NB4 (cell line): ENCODE measurements around the gene MTURN.

ENCODE experiments used
- DNase-seq: peaks from one replicate; pipeline ENCODE4 v3.0.0; 2010; ENCODE audit warnings: low read depth
- H3K4me3 ChIP-seq: one replicate; pipeline ENCODE4 v1.5.1; 2011; ENCODE audit warnings: mild to moderate bottlenecking, low read depth, low read length, moderate library complexity
- MAX ChIP-seq: IDR thresholded peaks from 2 replicates; pipeline ENCODE4 v1.6.1; 2011; ENCODE audit warnings: low read depth, low read length
- MYC ChIP-seq: IDR thresholded peaks from 2 replicates; pipeline ENCODE4 v1.6.1; 2011; ENCODE audit warnings: low read depth, low read length
- POLR2A ChIP-seq: IDR thresholded peaks from 2 replicates; pipeline ENCODE4 v1.6.1; 2011; ENCODE audit warnings: mild to moderate bottlenecking; ENCODE audit not compliant: insufficient read length; ENCODE audit errors: extremely low read depth
- TF ChIP-seq, protein P1 (sequence below): IDR thresholded peaks from one replicate; pipeline ENCODE4 v1.5.1; 2012; ENCODE audit warnings: low read depth, low read length

Gene MTURN

GRCh38 chr7:30177186-30177585 lies 42.4 kb downstream of the MTURN start:
- TF ChIP-seq POLR2A (no peak), MAX (no peak), MYC (no peak)
- TF ChIP-seq, protein P1, sequence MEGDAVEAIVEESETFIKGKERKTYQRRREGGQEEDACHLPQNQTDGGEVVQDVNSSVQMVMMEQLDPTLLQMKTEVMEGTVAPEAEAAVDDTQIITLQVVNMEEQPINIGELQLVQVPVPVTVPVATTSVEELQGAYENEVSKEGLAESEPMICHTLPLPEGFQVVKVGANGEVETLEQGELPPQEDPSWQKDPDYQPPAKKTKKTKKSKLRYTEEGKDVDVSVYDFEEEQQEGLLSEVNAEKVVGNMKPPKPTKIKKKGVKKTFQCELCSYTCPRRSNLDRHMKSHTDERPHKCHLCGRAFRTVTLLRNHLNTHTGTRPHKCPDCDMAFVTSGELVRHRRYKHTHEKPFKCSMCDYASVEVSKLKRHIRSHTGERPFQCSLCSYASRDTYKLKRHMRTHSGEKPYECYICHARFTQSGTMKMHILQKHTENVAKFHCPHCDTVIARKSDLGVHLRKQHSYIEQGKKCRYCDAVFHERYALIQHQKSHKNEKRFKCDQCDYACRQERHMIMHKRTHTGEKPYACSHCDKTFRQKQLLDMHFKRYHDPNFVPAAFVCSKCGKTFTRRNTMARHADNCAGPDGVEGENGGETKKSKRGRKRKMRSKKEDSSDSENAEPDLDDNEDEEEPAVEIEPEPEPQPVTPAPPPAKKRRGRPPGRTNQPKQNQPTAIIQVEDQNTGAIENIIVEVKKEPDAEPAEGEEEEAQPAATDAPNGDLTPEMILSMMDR: no peak
- no peak overlapping the region for H3K4me3 ChIP-seq
- no peak for DNase-seq

GRCh38 chr7:30177965-30178364 lies 43.2 kb downstream of the MTURN start:
- no peak overlapping the region for H3K4me3 ChIP-seq
- DNase-seq: no peak
- no peak for TF ChIP-seq POLR2A
- TF ChIP-seq MYC: no peak
- TF ChIP-seq MAX: no peak
- TF ChIP-seq, protein P1: no peak

DNA sequence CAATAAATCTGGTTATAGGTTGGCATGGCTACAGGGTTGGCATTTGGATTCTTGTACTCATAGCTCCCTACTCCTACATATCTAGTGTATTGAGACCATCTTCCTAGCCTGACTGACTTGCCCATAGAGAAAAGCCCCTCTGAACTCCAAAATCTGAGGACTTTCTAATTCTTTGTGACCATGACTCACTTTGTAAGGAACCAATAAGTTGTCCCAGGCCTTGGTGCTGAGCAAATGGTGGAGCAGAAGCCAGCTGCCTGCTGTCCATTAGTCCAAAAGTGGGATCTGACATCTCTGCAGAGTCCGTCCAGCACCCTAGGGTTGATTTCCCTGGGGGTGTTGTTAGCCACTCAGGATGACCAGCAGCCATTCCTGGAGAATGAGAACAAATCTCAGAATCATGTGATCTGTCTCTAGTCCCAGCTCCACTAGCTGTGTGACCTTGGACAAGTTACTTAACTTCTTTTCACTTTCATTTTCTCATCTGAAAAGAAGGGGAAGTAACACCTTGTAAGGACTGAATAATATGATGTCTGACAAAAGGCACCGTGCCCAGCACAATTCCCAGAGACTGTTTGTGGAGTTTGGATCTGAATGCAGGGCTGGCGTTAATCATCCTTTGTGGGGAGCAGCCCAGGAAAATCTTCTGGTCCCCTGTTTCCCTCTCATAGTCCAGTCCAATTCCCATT lies 44.1 kb downstream of the MTURN start:
- no peak for DNase-seq
- TF ChIP-seq POLR2A (no peak), MYC (no peak), MAX (no peak)
- TF ChIP-seq, protein P1: no peak
- no peak overlapping the region for H3K4me3 ChIP-seq

GRCh38 chr7:30180718-30181117 lies 45.9 kb downstream of the MTURN start:
- DNase-seq: no peak
- TF ChIP-seq POLR2A (no peak), MYC (no peak), MAX (no peak)
- TF ChIP-seq, protein P1: no peak
- H3K4me3 ChIP-seq: no peak overlapping the region

GRCh38 chr7:30181211-30181610 lies 46.4 kb downstream of the MTURN start:
- TF ChIP-seq MYC (no peak), MAX (no peak), POLR2A (no peak)
- H3K4me3 ChIP-seq: no peak overlapping the region
- DNase-seq: no peak

DNA sequence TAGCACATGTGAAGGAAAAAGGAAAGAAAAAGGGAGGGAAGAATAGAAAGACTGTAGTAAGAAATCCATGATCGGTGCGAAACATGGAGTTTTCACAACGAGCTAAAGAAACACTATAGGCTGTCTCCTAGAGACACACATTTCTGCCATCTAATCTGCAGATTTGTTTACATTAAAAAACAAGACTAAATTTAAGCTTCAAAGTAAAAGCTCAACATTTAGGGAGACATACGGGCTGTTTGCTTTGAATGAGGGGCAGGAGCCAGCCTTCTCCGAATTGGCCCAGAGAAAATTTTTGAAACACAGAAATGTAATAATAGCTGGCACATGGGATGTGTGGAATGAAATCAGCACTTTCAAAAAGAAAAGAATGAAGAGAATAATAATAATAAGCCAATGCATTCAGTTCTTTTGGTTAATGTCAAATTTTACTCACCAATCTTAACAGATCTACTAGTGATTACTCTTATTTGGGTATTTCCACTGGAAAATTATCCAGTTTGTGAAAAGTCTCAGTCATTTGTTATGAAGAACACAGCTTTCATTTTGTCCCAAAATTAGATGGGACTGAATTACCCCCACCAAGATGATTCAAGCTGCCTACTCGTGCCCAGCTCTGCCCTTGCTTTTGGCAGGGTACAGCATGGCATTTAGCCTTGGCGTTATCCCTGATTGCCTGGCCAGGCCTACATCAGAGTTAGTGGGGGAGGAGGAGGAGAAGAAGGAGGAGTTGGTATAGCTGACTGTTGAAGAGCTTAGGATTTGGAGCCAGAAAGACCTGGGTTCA lies 47.1 kb downstream of the MTURN start:
- no peak for DNase-seq
- H3K4me3 ChIP-seq: no peak overlapping the region
- TF ChIP-seq MYC: no peak
- TF ChIP-seq MAX: no peak

DNA sequence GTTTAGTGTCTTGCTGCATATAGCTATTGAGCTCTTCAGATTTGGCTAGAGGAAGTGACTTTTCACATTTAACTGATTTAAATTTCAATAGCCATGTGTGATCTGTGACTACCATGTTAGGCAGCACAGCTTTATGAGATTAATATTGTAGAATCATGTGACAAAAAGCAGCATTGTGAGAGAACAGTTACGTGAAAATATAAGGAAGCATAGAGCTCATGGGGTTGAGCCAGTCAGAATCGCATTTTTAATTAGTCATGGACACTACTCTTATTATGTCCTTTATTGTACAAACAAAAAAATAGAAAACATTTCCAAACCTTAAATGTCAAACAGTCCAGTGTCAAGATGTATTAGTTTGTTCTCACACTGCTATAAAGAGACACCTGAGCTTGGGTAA lies 48.0 kb downstream of the MTURN start:
- no peak overlapping the region for H3K4me3 ChIP-seq
- no peak for DNase-seq
- TF ChIP-seq MYC: no peak
- no peak for TF ChIP-seq MAX
- TF ChIP-seq, protein P1: no peak
- TF ChIP-seq POLR2A: no peak
